GM19463 (cell line): ENCODE measurements around the gene DONSON.

Experiments
- ATAC-seq: cut with Tn5 transposase; IDR thresholded peaks from one replicate; pipeline ENCODE4 v1.9.1; 2021; ENCODE audit warnings: mild to moderate bottlenecking, moderate library complexity; ENCODE audit not compliant: unreplicated experiment

Gene DONSON

DNA sequence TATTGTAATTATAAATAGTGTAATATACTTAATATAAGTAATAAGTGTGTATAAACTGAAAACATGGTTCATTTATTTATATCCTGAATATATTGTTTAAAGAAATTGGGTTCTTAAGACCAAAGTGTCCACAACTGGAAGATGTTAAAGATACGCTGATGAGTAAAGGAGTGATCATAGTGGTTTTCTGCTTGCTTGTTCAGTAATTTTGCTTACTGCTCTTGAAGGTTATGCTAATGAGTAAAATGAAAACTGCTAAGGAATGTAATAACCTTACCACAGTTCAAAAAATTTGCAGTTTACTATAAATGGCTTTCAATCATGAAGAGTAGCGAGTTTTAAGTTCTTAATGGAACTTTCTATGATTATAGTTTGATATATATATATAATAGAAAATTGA is 22.0 kb downstream of the DONSON start:
- ATAC-seq: no peak

DNA sequence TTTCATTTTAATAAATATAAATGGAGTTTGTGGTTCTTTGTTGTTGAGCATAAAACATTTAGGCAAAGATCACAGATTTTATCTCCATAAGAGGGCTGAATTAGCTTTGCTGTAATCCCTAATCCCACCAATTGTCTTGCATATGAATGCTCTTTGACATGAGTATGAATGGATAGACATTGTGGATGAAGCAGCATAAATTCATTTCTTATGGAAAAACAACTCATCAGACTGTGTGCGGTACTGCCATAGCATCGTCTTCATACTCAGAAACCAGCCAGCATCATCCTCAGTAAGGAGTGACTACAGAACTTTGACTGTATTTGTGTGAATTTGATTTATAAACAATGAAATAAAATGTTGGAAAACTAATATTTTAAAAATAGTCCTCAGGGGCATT is 26.1 kb downstream of the DONSON start:
- ATAC-seq: no peak

DNA sequence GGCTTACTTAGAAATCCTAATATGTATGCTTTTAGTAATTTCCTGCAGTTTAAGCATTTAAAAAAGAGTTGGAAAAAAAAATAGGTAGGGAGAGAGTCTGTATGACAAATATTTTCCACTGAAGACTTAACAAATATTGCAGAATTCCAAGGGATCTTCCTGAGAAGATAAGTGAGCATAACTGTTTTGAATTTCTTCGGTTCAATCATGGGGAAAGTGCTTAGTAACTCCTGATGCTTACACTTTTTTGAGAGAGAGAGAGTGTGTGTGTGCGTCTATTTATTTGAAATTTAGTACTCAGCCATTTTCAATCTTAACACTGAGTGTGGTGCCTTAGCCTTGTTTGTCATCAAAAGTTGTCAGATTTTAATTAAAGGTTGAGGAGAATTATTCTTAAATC is 27.1 kb downstream of the DONSON start:
- ATAC-seq: no peak

DNA sequence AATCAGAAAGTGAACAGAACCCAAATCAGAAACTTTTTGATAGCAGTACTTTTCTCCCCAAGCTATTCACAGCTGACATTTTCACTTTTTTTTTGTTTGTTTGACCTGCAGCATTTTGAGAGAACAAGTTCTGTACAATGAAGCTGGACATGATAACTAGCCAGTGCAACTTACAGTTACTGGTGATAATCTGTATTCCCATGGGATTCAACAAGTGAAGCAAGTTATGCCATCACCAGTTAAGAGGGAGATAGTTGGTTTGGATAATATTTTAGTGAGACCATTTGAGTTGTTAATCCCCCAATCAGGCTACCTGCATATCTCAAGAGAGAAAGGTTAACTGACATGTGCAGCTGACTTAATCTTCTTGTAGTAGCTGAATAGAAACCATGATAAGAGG is 27.5 kb downstream of the DONSON start:
- no peak for ATAC-seq

DNA sequence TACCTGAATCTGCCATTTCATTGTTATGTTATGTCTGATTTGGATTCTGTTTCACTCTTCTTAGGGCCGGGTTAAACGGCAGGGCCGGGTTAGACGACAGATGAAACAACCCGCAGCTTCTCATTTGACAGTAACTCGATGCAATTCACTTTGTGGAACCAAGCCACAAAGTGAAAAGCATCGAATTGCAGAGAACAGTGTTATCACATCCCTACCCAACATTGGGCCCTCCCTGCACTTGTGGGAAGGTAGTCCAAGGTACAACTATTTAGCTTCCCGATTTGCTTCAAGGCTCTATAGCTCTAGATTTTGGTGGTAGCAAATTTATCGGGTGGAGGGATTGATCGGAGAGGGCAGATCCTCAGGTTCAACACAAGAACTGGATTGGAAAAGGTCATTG is 28.7 kb downstream of the DONSON start:
- ATAC-seq: no peak

DNA sequence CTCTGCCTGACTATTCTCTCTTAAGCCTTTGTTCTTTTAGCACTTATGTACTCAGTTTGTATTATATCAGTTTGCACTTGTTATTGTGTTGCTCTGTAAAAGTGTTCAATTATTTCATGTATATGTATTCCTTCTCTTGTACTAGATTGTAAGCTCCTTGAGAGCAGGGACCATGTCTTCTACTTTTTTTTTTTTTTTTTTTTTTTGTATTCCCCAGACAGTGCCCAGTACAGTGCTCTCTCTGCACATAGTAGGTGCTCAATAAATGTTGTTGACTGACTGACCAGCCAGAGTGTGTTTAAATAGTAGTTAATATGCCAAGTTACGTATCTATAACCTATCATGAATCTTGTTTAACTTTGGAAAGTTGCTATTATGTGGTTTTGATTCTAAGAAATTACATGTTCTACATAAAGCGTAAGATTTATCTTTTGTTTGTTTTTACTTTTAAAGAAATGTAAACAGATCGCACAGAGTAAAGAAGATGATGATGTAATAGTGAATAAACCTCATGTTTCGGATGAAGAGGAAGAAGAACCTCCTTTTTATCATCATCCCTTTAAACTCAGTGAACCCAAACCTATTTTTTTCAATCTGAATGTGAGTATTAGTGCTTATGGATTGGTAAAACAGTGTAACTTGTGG is 29.6 kb downstream of the DONSON start:
- no peak for ATAC-seq

GRCh38 chr21:33557447-33557846 is 31.0 kb downstream of the DONSON start:
- ATAC-seq: no peak

- ATAC-seq: no peak
Observed at GRCh38 chr21:33554982-33555344, 33.5 kb downstream of the DONSON start.

DNA sequence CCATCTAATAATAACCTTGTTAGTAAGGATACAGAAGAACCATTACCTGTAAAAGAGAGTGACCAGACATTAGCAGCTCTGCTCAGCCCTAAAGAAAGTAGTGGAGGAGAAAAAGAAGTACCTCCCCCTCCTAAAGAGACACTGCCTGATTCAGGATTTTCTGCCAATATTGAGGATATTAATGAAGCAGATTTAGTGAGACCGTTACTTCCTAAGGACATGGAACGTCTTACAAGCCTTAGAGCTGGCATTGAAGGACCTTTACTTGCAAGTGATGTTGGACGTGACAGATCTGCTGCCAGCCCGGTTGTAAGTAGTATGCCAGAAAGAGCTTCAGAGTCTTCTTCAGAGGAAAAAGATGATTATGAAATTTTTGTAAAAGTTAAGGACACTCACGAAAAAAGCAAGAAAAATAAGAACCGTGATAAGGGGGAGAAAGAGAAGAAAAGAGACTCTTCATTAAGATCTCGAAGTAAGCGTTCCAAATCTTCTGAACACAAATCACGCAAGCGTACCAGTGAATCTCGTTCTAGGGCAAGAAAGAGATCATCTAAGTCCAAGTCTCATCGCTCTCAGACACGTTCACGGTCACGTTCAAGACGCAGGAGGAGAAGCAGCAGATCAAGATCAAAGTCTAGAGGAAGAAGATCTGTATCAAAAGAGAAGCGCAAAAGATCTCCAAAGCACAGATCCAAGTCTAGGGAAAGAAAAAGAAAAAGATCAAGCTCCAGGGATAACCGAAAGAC is 34.1 kb downstream of the DONSON start:
- no peak for ATAC-seq

DNA sequence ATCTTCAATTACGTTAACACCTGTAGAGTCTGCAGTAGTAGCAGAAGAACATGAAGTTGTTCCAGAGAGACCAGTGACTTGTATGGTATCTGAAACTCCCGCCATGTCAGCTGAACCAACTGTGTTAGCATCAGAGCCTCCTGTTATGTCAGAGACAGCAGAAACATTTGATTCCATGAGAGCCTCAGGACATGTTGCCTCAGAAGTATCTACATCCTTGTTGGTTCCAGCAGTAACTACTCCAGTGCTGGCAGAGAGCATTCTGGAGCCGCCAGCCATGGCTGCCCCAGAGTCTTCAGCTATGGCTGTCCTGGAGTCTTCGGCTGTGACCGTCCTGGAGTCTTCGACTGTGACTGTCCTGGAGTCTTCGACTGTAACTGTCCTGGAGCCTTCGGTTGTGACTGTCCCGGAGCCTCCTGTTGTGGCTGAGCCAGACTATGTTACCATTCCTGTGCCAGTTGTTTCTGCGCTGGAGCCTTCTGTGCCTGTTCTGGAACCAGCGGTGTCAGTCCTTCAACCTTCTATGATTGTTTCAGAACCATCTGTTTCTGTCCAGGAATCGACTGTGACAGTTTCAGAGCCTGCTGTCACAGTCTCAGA is 35.4 kb downstream of the DONSON start:
- ATAC-seq: no peak

DNA sequence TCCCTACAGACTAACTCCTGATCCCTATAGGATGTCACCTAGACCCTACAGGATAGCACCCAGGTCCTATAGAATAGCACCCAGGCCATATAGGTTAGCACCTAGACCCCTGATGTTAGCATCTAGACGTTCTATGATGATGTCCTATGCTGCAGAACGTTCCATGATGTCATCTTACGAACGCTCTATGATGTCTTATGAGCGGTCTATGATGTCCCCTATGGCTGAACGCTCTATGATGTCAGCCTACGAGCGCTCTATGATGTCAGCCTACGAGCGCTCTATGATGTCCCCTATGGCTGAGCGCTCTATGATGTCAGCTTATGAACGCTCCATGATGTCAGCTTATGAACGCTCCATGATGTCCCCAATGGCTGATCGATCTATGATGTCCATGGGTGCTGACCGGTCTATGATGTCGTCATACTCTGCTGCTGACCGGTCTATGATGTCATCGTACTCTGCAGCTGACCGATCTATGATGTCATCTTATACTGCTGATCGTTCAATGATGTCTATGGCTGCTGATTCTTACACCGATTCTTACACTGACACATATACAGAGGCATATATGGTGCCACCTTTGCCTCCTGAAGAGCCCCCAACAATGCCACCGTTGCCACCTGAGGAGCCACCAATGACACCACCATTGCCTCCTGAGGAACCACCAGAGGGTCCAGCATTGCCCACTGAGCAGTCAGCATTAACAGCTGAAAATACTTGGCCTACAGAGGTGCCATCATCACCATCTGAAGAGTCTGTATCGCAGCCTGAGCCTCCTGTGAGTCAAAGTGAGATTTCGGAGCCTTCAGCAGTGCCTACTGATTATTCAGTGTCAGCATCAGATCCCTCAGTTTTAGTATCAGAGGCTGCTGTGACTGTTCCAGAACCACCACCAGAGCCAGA is 36.1 kb downstream of the DONSON start:
- no peak for ATAC-seq

GRCh38 chr21:33551664-33552063 is 36.8 kb downstream of the DONSON start:
- ATAC-seq: no peak

- no peak for ATAC-seq
Observed at GRCh38 chr21:33550772-33551660, 37.5 kb downstream of the DONSON start.

DNA sequence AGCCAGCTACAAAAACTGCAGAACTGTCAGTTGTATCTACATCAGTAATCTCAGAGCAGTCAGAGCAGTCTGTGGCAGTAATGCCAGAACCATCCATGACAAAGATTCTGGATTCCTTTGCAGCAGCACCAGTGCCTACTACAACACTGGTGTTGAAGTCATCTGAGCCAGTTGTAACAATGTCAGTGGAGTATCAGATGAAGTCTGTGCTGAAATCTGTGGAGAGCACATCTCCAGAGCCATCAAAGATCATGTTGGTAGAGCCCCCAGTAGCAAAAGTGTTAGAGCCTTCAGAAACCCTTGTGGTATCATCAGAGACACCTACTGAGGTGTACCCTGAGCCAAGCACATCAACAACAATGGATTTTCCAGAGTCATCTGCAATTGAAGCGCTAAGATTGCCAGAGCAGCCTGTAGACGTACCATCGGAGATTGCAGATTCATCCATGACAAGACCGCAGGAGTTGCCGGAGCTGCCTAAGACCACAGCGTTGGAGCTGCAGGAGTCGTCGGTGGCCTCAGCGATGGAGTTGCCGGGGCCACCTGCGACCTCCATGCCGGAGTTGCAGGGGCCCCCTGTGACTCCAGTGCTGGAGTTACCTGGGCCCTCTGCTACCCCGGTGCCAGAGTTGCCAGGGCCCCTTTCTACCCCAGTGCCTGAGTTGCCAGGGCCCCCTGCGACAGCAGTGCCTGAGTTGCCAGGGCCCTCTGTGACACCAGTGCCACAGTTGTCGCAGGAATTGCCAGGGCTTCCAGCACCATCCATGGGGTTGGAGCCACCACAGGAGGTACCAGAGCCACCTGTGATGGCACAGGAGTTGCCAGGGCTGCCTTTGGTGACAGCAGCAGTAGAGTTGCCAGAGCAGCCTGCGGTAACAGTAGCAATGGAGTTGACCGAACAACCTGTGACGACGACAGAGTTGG is 38.4 kb downstream of the DONSON start:
- no peak for ATAC-seq

GRCh38 chr21:33546086-33546485 is 42.4 kb downstream of the DONSON start:
- ATAC-seq: no peak

GRCh38 chr21:33544451-33545195 is 43.9 kb downstream of the DONSON start:
- ATAC-seq: no peak

GRCh38 chr21:33543505-33544129 is 44.9 kb downstream of the DONSON start:
- ATAC-seq: no peak
